ENCODE data around the gene NCK1. TPM values are rescaled to one million over a fixed set of nuclear protein-coding genes. Genes with fewer than 3 reads are reported as not detected.
"Not testable (repeated sequence)": the region's sequence is repeated elsewhere in the genome, so short reads cannot be mapped to it uniquely, and the experiment has no call there.

The NCK1 gene
- total and polyA plus RNA-seq, 2 of the 13 experiments (the other 11 are each of a cell fraction or from before 2014, with no cell fraction given): 14.7 to 30.4 TPM

DNA sequence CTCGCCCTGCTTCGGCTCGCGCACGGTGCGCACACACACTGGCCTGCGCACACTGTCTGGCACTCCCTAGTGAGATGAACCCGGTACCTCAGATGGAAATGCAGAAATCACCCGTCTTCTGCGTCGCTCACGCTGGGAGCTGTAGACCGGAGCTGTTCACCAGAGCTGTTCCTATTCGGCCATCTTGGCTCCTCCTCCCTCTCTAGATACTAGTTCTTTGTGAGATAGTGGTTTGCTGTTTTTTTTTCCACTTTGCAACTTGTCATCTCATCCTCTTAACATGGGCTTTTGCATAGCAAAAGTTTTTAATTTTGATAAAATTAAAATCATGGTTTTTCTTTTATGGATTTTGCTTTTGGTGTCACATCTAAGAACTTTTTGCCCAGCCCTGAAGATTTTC, 107.5 kb downstream of the NCK1 start:
- H3K79me2 ChIP-seq (ENCODE audit: insufficient read depth, low read length); H2AFZ ChIP-seq (ENCODE audit: low read length); H3K27me3 ChIP-seq (ENCODE audit: control insufficient read depth in 1 of 2, insufficient read depth in 2 of 2, low read length in 2 of 2); H3K4me3 ChIP-seq (replicated peaks in 1 of 3; ENCODE audit: insufficient read depth in 1 of 3, low read depth in 2 of 3, low read length in 3 of 3); H3K9ac ChIP-seq (ENCODE audit: insufficient read depth, low read depth, low read length); ATAC-seq; H4K20me1 ChIP-seq (ENCODE audit: insufficient read depth, low read length); in situ Hi-C loops (cut with HindIII; ENCODE audit: extremely low pct_ligation_motif_present, low pct_unique_long_range_greater_than_20kb); H3K4me2 ChIP-seq (ENCODE audit: low read depth, low read length); intact Hi-C loops (cut with micrococcal nuclease; ENCODE audit: unreplicated experiment); CTCF ChIA-PET (ENCODE audit: low intra/inter-chr PET ratio, low total read pairs); DNase-seq (ENCODE audit: low spot score); POLR2A ChIA-PET; FAIRE-seq; H3K27ac ChIP-seq (ENCODE audit: extremely low read length, insufficient read depth, low read length); H3K36me3 ChIP-seq (replicated peaks in 1 of 2; ENCODE audit: control insufficient read depth in 1 of 2, insufficient read depth in 2 of 2, low read length in 2 of 2); BruUV-seq (replicated peaks); H3K9me3 ChIP-seq (ENCODE audit: low read length): not testable (repeated sequence)
- WGBS (ENCODE audit: low lambda C conversion rate): 93% methylated on average over 7 of the region's 14 CpGs
- peaks cover 17% of the 10 kb centered on the region for H3K4me1 ChIP-seq (ENCODE audit: insufficient read depth, low read length)

DNA sequence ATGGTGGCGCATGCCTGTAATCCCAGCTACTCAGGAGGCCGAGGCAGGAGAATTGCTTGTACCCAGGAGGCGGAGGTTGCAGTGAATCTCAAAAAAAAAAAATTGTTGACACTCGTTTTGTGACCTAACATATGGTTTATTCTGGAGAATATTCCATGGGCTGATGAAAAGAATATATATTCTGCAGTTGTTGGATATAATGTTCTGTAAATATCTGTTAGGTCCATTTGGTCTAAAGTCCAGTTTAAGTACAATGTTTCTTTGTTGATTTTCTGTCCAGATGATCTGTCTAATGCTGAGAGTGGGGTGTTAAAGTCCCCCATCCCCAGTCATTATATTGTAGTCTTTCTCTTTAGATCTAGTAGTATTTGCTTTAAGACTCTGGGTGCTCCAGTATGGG, 111.3 kb downstream of the NCK1 start:
- Histone ChIP-seq H3K4me2 (ENCODE audit: low read depth, low read length) (no peak overlapping the region), H3K27me3 (ENCODE audit: control insufficient read depth in 1 of 2, insufficient read depth in 2 of 2, low read length in 2 of 2) (no peaks in the 10 kb centered on the region), H3K9me3 (ENCODE audit: low read length) (peaks cover 8% of the 10 kb centered on the region), H3K36me3 (replicated peaks in 1 of 2; ENCODE audit: control insufficient read depth in 1 of 2, insufficient read depth in 2 of 2, low read length in 2 of 2) (no peaks in the 10 kb centered on the region), H3K4me3 (replicated peaks in 1 of 3; ENCODE audit: insufficient read depth in 1 of 3, low read depth in 2 of 3, low read length in 3 of 3) (no peak overlapping the region), H3K4me1 (ENCODE audit: insufficient read depth, low read length) (peaks cover 17% of the 10 kb centered on the region), H4K20me1 (ENCODE audit: insufficient read depth, low read length) (no peaks in the 10 kb centered on the region), H2AFZ (ENCODE audit: low read length) (no peak overlapping the region), H3K9ac (ENCODE audit: insufficient read depth, low read depth, low read length) (no peak overlapping the region), H3K27ac (ENCODE audit: extremely low read length, insufficient read depth, low read length) (peak overlapping the region; percentile 22), H3K79me2 (ENCODE audit: insufficient read depth, low read length) (no peaks in the 10 kb centered on the region)
- DNase-seq (ENCODE audit: low spot score): peak; percentile 75
- FAIRE-seq: no peak
- WGBS (ENCODE audit: low lambda C conversion rate): 59% methylated on average over 4 of the region's 4 CpGs
- BruUV-seq (replicated peaks): no TSS peak
- peak; percentile 62 for ATAC-seq
- ChIA-PET CTCF (ENCODE audit: low intra/inter-chr PET ratio, low total read pairs) (no interaction called here), POLR2A (no interaction called here)
- intact Hi-C loops (cut with micrococcal nuclease; ENCODE audit: unreplicated experiment) (no loop called here), in situ Hi-C loops (cut with HindIII; ENCODE audit: extremely low pct_ligation_motif_present, low pct_unique_long_range_greater_than_20kb) (no loop called here)
- TF ChIP-seq SOX13 (IDR thresholded peaks at IDR 0.05) (no peak), SOX13 (CRISPR knock-in tag; conservative IDR thresholded peaks at IDR 0.05 in 1 of 2, IDR thresholded peaks at IDR 0.05 in 1 of 2) (peak in 1 of 2 experiments; percentile 65; a peak in 2 of 4 replicates), ZBTB20 (CRISPR knock-in tag; IDR thresholded peaks at IDR 0.05; ENCODE audit: borderline replicate concordance, low read depth) (peak; percentile 49; the same call in 1 of the 2 replicates), FOXA1 (IDR thresholded peaks at IDR 0.05) (0 out of 2 replicates have a peak, but pooled peaks have one; percentile 25), FOXA1 (CRISPR knock-in tag; IDR thresholded peaks at IDR 0.05) (0 out of 2 replicates have a peak, but pooled peaks have one; percentile 21), MATR3 (CRISPR knock-in tag; IDR thresholded peaks at IDR 0.05) (no peak), MBNL3 (CRISPR knock-in tag; conservative IDR thresholded peaks at IDR 0.05) (no peak), TAF15 (IDR thresholded peaks at IDR 0.05; ENCODE audit: low read depth, low read length, poor library complexity, severe bottlenecking) (no peak), EP300 (IDR thresholded peaks at IDR 0.05; ENCODE audit: low read depth in 2 of 2, low read length in 2 of 2) (peak in 1 of 2 experiments; percentile 35; a peak in 1 of 4 replicates), EP300 (CRISPR knock-in tag; IDR thresholded peaks at IDR 0.05; ENCODE audit: borderline replicate concordance) (no peak)
- TF ChIP-seq, protein P1, sequence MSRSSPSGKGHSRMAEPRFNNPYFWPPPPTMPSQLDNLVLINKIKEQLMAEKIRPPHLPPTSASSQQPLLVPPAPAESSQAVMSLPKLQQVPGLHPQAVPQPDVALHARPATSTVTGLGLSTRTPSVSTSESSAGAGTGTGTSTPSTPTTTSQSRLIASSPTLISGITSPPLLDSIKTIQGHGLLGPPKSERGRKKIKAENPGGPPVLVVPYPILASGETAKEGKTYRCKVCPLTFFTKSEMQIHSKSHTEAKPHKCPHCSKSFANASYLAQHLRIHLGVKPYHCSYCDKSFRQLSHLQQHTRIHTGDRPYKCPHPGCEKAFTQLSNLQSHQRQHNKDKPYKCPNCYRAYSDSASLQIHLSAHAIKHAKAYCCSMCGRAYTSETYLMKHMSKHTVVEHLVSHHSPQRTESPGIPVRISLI (CRISPR knock-in tag; IDR thresholded peaks at IDR 0.05; ENCODE audit: borderline replicate concordance): peak; percentile 71; the same call in 1 of the 2 replicates
- TF ChIP-seq, protein P2, sequence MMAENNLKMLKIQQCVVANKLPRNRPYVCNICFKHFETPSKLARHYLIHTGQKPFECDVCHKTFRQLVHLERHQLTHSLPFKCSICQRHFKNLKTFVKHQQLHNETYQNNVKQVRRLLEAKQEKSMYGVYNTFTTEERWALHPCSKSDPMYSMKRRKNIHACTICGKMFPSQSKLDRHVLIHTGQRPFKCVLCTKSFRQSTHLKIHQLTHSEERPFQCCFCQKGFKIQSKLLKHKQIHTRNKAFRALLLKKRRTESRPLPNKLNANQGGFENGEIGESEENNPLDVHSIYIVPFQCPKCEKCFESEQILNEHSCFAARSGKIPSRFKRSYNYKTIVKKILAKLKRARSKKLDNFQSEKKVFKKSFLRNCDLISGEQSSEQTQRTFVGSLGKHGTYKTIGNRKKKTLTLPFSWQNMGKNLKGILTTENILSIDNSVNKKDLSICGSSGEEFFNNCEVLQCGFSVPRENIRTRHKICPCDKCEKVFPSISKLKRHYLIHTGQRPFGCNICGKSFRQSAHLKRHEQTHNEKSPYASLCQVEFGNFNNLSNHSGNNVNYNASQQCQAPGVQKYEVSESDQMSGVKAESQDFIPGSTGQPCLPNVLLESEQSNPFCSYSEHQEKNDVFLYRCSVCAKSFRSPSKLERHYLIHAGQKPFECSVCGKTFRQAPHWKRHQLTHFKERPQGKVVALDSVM (CRISPR knock-in tag; IDR thresholded peaks at IDR 0.05): peak; percentile 85
